ENCODE data around the gene BACH2. TPM values are rescaled to one million over a fixed set of nuclear protein-coding genes. Genes with fewer than 3 reads are reported as not detected.

Gene BACH2
- total RNA-seq, 4 donors from 2014 or later, result 8.5 to 20.0 (median 13.3) TPM

DNA sequence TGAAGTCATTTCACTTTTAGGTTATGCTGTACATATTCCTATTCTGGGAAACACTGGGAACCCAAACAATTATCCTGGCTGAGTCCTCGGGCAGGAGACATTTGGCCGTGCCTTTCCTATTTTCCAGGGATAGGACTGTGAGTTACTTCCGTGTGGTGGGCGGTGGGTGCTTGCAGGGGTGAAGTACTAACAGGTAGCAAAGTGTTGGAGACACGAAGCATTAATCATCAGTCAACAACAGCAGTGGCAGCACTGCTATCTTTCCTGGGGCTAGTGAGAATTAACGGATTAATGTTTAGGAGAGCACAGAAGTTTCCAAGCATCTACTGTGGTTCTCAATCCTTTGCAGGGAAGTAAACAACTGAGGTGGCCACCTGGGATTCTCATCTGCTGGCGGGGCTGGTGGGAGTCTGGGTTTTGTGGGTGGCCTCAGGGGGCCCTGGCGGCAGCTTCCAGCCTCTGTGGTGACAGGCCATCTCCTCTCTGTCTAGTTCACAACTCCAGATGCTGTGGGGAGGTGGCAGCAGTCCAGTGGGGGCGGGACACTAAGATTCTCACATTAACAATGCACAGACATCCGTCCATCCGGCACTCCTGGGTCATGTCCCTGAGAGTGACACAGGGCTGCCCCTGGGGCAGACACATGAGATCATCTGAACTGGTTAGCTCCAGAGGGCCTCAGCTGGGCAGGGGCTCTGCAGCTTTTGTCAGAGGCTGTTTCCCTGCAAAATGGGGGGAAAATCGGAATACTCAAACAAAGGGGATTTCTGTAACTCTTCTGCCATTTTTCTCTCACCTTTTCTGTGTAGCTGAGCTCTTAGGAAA lies 311.5 kb downstream of the BACH2 start:
- WGBS, result 60% methylated on average over 12 of the region's 12 CpGs
- H3K36me3 ChIP-seq, result no peaks in the 10 kb centered on the region
- H3K9me3 ChIP-seq, result no peaks in the 10 kb centered on the region
- no peaks in the 10 kb centered on the region for H3K27me3 ChIP-seq
- TF ChIP-seq POLR2AphosphoS5 (IDR thresholded peaks at IDR 0.05) (no peak), EP300 (IDR thresholded peaks at IDR 0.05) (no peak), POLR2A (IDR thresholded peaks at IDR 0.05) (no peak)
- TF ChIP-seq, protein P1, sequence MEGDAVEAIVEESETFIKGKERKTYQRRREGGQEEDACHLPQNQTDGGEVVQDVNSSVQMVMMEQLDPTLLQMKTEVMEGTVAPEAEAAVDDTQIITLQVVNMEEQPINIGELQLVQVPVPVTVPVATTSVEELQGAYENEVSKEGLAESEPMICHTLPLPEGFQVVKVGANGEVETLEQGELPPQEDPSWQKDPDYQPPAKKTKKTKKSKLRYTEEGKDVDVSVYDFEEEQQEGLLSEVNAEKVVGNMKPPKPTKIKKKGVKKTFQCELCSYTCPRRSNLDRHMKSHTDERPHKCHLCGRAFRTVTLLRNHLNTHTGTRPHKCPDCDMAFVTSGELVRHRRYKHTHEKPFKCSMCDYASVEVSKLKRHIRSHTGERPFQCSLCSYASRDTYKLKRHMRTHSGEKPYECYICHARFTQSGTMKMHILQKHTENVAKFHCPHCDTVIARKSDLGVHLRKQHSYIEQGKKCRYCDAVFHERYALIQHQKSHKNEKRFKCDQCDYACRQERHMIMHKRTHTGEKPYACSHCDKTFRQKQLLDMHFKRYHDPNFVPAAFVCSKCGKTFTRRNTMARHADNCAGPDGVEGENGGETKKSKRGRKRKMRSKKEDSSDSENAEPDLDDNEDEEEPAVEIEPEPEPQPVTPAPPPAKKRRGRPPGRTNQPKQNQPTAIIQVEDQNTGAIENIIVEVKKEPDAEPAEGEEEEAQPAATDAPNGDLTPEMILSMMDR (IDR thresholded peaks at IDR 0.05), result no peak
- no peak overlapping the region for H3K27ac ChIP-seq
- peaks cover 3% of the 10 kb centered on the region for H3K4me1 ChIP-seq
- no peak overlapping the region for H3K4me3 ChIP-seq
- DNase-seq (ENCODE audit: low spot score in 2 of 2), result peak in 1 of 2 donors; percentile 66

- no peak for DNase-seq (ENCODE audit: low spot score in 2 of 2)
- Histone ChIP-seq H3K27me3 (no peaks in the 10 kb centered on the region), H3K9me3 (no peaks in the 10 kb centered on the region), H3K36me3 (no peaks in the 10 kb centered on the region), H3K27ac (no peak overlapping the region), H3K4me1 (peaks cover 11% of the 10 kb centered on the region), H3K4me3 (no peak overlapping the region)
- TF ChIP-seq POLR2A (IDR thresholded peaks at IDR 0.05) (no peak), EP300 (IDR thresholded peaks at IDR 0.05) (no peak), POLR2AphosphoS5 (IDR thresholded peaks at IDR 0.05) (no peak)
- TF ChIP-seq, protein P1 (IDR thresholded peaks at IDR 0.05), result no peak
Observed at GRCh38 chr6:89980353-89980752, 316.3 kb downstream of the BACH2 start.

- TF ChIP-seq POLR2AphosphoS5 (IDR thresholded peaks at IDR 0.05), result no peak
- TF ChIP-seq, protein P1 (IDR thresholded peaks at IDR 0.05), result no peak
- TF ChIP-seq EP300 (IDR thresholded peaks at IDR 0.05), result no peak
- TF ChIP-seq POLR2A (IDR thresholded peaks at IDR 0.05), result no peak
- DNase-seq (ENCODE audit: low spot score in 2 of 2), result no peak
- Histone ChIP-seq H3K4me3 (no peak overlapping the region), H3K36me3 (no peaks in the 10 kb centered on the region), H3K27me3 (no peaks in the 10 kb centered on the region), H3K27ac (no peak overlapping the region), H3K4me1 (peaks cover 11% of the 10 kb centered on the region), H3K9me3 (no peaks in the 10 kb centered on the region)
- WGBS, result 96% methylated on average over 6 of the region's 6 CpGs
Observed at GRCh38 chr6:89979481-89980119, 317.0 kb downstream of the BACH2 start.

DNA sequence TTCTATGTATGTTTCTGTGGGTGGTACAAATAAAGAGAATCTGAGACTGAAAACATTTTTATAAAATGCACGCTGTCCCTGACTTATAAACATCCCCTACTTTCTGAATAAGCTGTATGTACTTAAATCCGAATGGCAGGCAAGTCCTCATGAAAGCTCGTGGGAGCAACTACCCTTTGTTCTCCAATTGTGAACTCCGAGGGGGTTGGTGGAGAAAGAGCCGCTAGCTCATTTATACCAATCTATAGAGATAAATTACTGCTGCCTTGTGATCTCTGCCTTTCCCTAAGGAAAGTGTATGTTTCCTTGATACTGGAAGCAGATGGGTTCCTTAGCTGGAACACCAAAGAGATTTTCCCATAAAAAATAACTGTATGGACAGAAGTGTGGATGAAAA lies 317.9 kb downstream of the BACH2 start:
- Histone ChIP-seq H3K4me3 (no peak overlapping the region), H3K9me3 (no peaks in the 10 kb centered on the region), H3K4me1 (peaks cover 11% of the 10 kb centered on the region), H3K27me3 (no peaks in the 10 kb centered on the region), H3K27ac (no peak overlapping the region), H3K36me3 (no peaks in the 10 kb centered on the region)
- TF ChIP-seq EP300 (IDR thresholded peaks at IDR 0.05), result no peak
- TF ChIP-seq, protein P1 (IDR thresholded peaks at IDR 0.05), result no peak
- TF ChIP-seq POLR2AphosphoS5 (IDR thresholded peaks at IDR 0.05), result no peak
- no peak for TF ChIP-seq POLR2A (IDR thresholded peaks at IDR 0.05)
- WGBS, result 86% methylated on average over 5 of the region's 5 CpGs
- no peak for DNase-seq (ENCODE audit: low spot score in 2 of 2)
